GM12864 (cell line): ENCODE data around the gene HSP90AB1.

Experiments used
- DNase-seq: peaks from one replicate; pipeline ENCODE4 v3.0.0-alpha.2; 2011; ENCODE audit warnings: low read depth
- H3K4me3 ChIP-seq: 2 replicates; pipeline ENCODE4 v1.5.1; 2011; ENCODE audit warnings: mild to moderate bottlenecking, low read depth, low read length, control low read depth
- TF ChIP-seq, protein P1 (sequence below): IDR thresholded peaks from 2 replicates; pipeline ENCODE4 v1.5.1; 2011; ENCODE audit warnings: low read depth, mild to moderate bottlenecking, moderate library complexity, low read length, control low read depth, inconsistent platforms; ENCODE audit errors: missing control alignments

The HSP90AB1 gene

DNA sequence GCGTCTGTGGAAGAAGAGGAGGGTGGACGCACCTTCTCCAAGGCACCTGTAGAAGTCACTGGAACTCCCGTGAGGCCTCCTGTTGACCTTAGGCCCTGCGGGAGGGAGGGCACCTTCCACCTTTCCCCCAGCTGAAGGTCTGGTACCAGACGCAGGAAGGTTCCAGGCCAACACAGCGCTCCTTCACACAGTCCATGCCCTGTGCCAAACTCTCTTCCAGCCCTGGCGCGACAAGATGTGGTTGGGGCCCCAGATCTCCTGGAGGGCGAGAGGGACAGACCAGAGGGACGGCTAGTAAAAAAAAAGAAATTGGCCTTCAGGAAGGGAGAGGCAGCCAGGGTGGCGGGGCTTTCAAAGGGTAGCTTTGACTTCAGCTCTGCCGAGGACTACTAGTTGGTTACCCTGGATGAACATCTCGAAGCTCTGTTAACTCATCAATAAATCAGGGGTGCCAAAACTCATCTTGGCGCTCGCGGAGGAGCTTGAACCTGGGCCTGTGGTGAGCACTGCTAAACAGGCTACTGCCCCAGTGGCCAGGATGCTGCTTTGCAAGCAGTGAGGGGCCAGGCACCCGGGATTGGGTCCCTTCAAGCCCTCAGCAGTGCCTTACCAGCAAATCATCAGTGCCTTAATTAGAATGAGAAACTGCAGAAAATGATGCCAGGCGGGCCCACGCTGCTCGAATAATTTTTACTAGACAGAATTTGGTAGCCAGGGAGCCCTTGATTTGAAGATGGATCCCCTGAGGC, 51.3 kb downstream of the HSP90AB1 start:
- no peak for DNase-seq
- TF ChIP-seq, protein P1, sequence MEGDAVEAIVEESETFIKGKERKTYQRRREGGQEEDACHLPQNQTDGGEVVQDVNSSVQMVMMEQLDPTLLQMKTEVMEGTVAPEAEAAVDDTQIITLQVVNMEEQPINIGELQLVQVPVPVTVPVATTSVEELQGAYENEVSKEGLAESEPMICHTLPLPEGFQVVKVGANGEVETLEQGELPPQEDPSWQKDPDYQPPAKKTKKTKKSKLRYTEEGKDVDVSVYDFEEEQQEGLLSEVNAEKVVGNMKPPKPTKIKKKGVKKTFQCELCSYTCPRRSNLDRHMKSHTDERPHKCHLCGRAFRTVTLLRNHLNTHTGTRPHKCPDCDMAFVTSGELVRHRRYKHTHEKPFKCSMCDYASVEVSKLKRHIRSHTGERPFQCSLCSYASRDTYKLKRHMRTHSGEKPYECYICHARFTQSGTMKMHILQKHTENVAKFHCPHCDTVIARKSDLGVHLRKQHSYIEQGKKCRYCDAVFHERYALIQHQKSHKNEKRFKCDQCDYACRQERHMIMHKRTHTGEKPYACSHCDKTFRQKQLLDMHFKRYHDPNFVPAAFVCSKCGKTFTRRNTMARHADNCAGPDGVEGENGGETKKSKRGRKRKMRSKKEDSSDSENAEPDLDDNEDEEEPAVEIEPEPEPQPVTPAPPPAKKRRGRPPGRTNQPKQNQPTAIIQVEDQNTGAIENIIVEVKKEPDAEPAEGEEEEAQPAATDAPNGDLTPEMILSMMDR: peak; percentile 10
- H3K4me3 ChIP-seq: no peak overlapping the region

DNA sequence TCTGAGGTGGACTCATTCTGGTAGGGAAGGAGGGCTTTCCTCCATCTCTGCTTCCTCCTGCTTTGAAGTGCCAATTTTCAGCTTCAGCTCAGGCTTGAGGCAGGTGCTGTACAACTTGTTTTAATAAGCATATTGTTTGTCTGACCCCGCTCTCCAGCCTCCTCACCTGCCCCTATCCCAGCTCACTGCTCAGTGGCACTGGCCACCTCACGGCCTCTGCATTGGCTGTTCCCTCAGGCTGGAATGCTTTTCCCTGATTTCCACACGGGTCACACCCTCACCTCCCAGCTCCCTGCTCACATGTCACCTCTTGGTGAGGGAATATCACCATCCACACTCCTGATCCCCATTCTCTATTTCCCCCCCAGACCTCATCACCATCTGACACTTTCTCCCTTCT, 52.0 kb downstream of the HSP90AB1 start:
- TF ChIP-seq, protein P1: no peak
- DNase-seq: no peak
- no peak overlapping the region for H3K4me3 ChIP-seq

DNA sequence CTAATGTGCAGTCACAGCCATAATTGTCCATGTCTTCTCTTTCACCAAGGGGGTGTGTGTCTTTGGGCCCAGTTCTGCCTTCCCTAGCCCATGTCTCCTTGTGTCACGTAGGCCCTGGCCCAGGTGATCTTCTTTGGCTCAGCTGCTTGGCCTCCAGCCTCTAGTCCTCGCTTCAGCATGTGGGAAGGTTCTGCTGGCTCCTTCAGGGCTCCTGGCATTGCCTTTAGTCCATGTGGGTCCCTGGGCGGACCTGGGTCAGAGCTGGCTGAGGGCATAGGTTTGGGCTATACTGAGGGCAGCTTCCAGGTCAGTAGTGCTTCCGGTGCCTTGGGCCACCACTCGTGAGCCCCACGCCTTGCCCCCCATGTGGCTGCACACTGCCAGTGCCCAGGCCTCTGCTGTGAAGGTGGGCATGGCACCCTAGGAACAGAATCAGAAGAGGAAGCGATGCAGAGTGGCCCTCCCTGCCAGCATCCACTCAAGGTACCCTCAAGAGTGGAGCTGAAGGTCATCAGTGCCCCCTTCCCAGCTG, 53.5 kb downstream of the HSP90AB1 start:
- no peak overlapping the region for H3K4me3 ChIP-seq
- TF ChIP-seq, protein P1: no peak
- no peak for DNase-seq

DNA sequence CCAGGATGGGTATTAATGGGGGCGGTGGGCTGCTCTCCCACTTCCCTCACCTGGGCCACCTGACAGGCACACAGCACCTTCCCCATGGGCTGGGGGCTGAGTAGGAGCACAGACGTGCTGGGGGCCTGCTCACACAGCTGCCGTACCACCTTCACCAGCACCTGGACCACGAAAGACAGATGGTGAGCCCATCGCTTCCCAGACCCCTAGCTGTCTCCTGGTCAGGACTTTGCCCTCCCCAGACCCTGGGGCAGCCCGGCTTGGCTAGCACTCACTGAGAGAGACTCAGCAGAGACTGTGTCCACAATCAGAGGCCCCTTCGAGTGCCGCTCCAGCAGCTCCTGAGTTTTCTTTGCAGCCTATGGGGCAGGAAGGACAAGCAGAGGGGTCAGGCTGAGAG, 54.2 kb downstream of the HSP90AB1 start:
- TF ChIP-seq, protein P1: no peak
- DNase-seq: no peak
- H3K4me3 ChIP-seq: no peak overlapping the region

DNA sequence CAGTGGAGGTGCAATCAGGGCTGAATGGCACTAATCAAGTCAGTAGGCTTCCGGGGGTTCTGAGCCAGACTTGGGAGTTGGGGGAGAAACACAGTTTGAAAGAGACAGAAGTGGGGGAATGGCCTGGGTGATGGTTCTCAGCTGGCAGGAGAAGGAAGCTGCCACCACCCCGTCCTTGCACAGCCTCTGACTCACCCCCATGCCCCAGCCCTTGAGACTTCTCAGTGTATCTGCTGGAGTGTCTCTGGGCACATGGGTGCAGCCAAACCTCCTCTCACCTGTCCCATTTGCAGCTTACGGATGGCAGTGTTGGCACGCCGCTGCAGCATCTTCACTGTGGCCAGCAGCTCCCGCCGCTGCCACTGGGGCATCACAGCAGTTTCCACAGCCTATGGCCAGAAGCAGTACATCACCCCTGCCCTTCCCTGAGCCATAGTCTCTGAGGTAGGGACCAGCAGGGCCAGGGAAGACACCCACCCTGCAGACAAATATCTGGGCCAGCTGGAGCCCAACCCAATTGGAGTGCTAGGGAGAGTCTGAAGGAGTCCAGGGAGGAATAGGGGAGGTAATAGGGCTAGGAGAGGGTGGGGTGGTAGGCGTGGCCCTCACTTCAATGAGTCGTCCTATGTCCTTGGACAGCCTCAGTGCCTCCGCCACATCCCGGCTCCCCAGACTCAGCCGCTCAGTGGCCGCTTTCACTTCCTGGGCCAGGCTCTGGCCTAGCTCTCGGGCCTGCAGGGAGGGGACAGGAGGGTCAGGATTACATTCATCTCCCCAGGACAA, 55.1 kb downstream of the HSP90AB1 start:
- TF ChIP-seq, protein P1: no peak
- DNase-seq: no peak
- H3K4me3 ChIP-seq: no peak overlapping the region

DNA sequence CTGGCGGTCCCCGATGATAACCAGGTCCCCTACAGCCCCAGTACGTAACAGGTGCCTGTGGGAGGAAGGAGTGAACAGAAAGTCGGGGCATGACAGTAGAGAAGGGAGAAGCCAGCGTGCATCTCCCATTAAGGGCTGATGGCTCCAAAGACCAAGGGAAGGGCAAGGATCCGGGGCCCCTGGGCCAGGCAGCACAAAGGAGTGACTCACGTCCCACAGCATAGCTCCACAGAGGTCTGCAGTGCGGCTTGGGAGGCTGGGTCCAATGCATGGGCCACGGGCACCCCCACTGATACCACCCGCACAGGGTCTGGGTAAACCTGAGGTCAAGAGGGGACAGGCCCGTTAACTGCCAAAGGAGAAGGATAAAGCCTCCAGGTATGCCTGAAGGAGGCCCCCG, 56.0 kb downstream of the HSP90AB1 start:
- TF ChIP-seq, protein P1: no peak
- no peak overlapping the region for H3K4me3 ChIP-seq
- no peak for DNase-seq
